ENCODE results near the gene TRERF1.
"Not testable (repeated sequence)": the region's sequence is repeated elsewhere in the genome, so short reads cannot be mapped to it uniquely, and the experiment has no call there.

The TRERF1 gene

DNA sequence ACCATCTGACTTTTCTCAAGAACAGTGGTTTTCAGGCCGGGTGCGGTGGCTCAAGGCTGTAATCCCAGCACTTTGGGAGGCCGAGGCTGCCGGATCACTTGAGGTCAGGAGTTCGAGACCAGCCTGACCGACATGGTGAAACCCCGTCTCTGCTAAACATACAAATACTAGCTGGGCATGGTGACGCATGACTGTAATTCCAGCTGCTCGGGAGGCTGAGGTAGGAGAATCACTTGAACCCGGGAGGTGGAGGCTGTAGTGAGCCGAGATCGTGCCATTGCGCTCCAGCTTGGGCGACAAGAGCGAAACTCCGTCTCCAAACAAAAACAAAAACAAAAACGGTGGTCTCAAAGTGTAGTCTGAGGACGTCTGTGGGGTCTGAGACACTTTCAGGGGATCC lies 235.2 kb downstream of the TRERF1 start:
- not testable (repeated sequence) for DNase-seq

GRCh38 chr6:42212442-42212841 lies 239.3 kb downstream of the TRERF1 start:
- no peak for DNase-seq

- no peak for DNase-seq
These were observed 240.0 kb downstream of the TRERF1 start for GRCh38 chr6:42211726-42212125.

GRCh38 chr6:42210551-42210950 lies 241.2 kb downstream of the TRERF1 start:
- DNase-seq, result no peak

- DNase-seq, result not testable (repeated sequence)
These were observed 244.2 kb downstream of the TRERF1 start for GRCh38 chr6:42207559-42207958.

DNA sequence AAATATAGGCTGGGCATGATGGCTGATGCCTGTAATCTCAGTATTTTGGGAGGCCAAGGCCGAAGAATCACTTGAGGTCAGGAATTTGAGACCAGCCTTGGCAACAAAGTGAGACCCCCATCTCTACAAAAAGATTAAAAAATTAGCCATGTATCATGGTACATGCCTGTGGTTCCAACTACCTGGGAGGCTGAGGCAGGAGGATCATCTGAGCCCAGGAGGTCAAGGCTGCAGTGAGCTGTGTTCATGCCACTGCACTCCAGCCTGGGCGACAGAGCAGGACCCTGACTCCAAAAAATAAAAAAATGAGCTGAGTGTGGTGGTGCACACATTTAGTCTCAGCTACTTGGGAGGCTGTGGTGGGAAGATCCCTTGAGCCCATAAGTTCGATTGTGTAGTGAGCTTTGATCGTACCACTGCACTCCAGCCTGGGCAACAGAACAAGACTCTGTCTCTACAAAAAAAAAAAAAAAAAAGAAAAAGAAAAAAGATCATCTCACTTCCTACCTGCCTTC lies 246.9 kb downstream of the TRERF1 start:
- no peak for DNase-seq

GRCh38 chr6:42203183-42203582 lies 248.5 kb downstream of the TRERF1 start:
- no peak for DNase-seq

GRCh38 chr6:42202131-42202915 lies 249.4 kb downstream of the TRERF1 start:
- DNase-seq, result not testable (repeated sequence)

DNA sequence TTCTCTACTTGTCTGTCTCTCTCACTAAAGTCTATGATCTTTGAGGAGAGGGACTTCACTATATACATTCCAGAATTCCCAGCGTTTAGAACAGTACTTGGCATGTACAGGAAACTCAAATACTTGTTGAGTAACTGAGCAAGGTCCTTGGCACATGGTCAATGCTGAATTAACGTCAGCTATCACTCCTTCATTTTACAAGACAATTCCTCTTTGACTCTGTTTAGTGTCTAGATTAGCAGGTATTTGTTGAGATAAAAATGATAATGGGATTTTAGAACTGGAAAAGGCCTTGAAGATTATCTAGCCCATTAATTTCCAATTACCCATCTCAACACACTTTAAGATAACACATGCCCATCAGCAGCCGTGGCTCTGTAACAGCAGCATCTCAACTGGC lies 250.3 kb downstream of the TRERF1 start:
- DNase-seq, result no peak

DNA sequence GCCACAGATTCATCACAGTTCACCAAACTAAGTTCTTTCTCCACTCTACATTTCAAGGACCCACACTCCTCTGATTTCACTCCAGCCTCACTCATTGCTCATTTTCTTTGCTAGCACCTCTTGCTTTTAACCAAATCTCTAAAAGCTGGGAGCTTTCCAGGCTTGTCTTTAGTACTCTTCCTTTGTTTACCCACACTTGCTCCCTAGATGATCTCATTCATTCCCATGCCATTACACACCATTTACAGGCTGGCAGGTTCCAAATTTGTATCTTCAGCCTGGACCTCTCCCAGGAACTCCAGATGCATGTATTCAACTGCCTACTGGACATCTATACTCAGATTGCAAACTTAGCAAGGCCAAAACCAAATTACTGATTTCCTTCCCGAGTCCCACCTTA lies 251.7 kb downstream of the TRERF1 start:
- no peak for DNase-seq

DNA sequence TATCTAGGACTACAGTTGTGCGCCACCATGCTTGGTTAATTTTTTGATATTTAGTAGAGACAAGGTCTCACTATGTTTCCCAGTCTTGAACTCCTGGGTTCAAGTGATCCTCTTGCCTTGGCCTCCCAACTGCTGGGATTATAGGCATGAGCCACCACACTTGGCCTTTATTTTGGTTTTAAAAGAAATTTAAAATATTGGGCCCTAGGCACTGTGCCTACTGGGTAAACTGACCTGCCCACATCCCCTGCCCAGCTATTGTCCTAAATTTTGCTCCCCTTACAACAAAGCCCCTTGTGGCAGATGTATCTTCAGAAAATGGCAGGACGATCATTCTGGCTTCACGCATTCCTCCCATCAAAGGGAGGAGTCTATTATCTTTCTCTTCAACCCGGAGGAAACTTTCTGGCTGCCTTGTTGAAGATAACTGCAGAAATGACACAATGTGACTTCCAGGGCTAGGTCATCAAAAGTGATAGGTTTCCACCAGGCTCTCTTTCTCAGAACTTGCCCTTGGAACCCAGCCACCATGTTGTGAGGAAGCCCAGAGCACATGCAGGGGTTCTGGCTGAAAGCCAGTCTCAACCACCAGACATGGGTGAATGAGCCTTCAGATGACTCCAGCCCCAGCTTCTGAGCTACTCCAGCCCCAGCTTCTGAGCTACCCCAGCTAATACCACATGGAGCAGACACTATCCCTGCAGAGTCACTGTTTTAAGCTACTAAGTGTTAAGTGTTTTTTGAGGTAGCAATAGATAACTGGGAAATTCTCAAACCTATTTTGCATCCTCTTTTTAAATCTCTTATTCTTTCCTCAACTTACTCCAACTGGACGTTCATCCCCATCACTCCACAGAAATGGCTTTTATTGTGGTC lies 252.4 kb downstream of the TRERF1 start:
- DNase-seq, result no peak

DNA sequence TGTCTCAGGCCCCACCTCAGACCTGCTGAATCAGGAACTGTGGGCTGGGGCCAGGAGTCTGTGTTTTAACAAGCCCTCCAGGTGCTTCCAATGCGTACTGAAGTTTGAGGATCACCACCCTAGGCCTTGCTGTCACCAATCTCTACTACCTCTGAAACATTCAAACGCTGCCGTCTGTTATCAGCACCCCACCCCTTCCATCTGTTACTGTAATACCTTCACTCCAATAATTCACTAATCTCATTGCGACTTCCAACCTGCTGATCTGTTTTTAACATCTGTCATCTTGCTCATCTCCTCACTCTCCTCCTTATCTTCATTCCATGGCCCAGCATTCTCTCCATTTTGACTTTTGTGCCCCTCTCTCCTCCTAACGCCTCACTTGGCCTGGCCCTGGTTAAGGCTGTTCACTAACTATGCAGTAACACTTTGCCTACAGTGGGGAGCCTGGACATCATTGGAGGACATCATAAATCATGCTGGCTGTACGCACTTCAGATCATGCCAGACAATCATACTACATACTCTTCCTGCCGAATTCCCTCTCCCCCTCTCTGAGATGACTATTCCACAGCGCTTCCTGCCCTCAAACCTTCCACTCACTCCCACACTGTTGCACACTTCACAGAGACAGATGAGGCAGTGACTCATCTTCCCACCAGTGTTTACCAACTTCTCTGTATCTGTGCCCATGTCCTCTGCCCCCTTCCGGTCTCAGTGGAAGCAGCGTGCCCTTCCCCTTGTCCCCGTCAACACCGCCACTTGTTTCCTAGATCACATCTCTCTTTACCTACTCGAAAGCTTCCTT lies 254.0 kb downstream of the TRERF1 start:
- DNase-seq, result no peak

DNA sequence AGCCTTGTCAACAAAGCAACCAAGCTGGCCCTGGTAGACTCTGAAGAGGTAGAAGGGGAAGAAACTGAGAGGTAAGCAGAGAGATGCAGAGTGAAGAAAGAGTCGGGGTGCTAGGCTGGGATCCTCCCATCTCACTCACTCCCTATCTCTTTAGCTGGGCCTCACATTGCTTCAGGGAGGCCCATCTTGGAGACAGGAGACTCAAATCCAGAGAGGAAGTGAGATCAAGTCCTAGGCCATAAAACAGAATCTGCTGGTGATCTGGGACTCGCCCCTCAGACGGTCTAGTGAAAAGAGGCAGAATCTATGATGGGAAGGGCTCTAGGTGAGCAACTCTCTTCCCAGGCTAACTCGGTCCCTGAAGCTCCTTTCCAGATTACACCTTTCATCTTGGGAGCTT lies 256.3 kb downstream of the TRERF1 start:
- no peak for DNase-seq

DNA sequence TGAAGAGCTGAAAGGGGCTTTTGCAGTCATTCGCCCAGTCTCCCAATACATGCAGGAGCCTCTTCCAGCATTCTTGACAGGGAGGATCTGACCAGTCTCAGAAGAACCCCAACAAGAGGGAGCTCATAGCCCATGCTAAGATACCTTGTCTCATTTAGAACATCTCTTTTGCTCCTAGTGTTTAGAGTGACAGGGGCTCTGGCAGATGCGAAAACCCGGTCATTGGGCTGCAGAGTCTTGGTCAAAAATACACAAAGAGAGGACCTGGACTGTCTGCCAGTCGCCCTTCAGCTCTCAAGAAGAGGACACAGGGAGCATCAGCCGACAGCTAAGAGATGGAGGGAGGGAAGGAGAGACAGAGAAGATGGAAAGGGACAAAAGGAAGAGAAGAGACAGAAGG lies 257.7 kb downstream of the TRERF1 start:
- no peak for DNase-seq

DNA sequence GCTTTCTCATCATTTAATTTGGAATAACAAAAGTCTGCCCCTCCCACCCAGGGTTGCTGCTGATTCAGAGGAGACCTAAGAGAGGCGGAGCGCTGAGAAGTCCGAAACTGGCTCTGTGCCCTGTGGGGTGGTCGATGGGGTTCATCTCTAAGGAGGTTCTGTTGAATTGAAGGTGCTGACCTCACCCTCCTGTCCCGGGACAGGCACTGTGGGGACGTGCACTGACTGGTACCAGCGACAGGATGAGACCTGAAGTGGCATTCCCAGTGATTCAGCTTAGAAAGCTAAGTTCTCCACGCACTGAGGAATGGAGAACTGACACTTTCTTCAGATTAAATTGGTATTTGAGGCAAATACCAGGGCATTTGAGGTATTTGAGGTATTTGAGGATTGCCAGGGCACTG lies 258.2 kb downstream of the TRERF1 start:
- DNase-seq, result no peak

DNA sequence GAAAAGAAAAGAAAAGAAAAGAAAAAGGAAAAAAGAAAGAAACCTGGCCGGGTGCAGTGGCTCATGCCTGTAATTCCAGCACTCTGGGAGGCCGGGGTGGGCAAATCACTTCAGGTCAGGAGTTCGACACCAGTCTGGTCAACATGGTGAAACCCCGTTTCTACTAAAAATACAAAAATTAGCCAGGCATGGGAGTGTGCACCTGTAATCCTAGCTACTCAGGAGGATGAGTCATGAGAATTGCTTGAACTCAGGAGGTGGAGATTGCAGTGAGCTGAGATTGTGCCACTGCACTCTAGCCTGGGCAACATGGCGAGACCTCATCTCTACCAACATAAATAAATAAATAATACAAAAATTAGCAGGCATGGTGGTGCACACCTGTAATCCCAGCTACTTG lies 259.3 kb downstream of the TRERF1 start:
- DNase-seq, result not testable (repeated sequence)

- DNase-seq, result no peak
These were observed 261.1 kb downstream of the TRERF1 start for GRCh38 chr6:42190554-42191183.

DNA sequence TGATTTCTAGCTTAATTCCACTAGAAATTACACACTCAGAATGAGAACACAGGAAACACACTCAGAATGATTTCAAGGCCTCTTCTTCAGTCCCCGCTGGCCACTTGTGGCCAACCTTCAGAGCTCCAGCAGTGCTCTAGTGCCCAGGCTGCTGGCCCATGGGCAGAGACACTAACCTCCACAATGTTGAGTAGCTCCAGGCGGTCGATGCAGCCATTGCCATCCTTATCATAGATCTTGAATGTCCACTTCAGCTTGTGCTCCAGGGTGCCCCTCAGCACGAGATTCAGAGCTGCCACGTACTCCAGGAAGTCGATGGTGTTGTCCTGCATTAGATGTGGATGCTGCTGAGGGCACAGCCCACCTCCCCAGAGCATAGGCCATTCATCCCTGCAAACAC lies 263.3 kb downstream of the TRERF1 start:
- no peak for DNase-seq

DNA sequence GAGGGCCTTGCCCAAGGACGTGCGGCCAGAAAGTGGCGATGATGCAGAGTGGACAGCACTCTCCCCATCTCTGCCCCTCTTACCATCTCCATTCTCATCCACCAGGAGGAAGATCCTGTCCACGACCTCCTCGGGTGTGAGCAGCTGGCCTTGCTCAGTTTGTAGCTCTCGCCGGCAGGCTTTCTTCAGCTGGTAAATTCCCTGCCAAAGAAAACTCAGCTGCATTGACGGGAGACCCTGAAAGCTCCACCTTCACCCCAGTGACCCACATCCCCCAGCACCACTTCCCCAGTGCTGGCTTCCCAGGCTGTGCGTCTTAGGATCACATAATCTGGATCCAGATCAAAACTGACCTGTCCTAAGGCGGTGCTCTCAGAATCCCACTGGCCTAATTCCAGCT lies 266.1 kb downstream of the TRERF1 start:
- DNase-seq, result no peak

- no peak for DNase-seq
These were observed 267.3 kb downstream of the TRERF1 start for GRCh38 chr6:42184475-42184874.

- DNase-seq, result no peak
These were observed 269.6 kb downstream of the TRERF1 start for GRCh38 chr6:42182101-42182500.

GRCh38 chr6:42179945-42180313 lies 271.8 kb downstream of the TRERF1 start:
- DNase-seq, result no peak

Measured in DMS79 treated with DMSO at 0.1 percent for 48 hours (cell line).